Testis (tissue), 3 donors: ENCODE measurements around the gene TNS1. TPM values are rescaled to one million over a fixed set of nuclear protein-coding genes. Genes with fewer than 3 reads are reported as not detected.
"Not testable (repeated sequence)": the region's sequence is repeated elsewhere in the genome, so short reads cannot be mapped to it uniquely, and the experiment has no call there.

ENCODE experiments used
- DNase-seq: peaks from one replicate; pipeline ENCODE4 v3.0.0-alpha.2; 2019
- H3K27ac ChIP-seq, 2 donors: fragments of 200-600 bp; sonication (generic); one replicate each; pipeline ENCODE4 v1.5.1; 2019
- H3K27me3 ChIP-seq: fragments of 200-600 bp; sonication (generic); one replicate; pipeline ENCODE4 v1.5.1; 2019
- H3K36me3 ChIP-seq: fragments of 200-600 bp; sonication (generic); one replicate; pipeline ENCODE4 v1.5.1; 2017; ENCODE audit warnings: low read depth; ENCODE audit errors: missing control alignments
- H3K4me1 ChIP-seq: fragments of 200-600 bp; sonication (generic); one replicate; pipeline ENCODE4 v1.5.1; 2019
- H3K4me3 ChIP-seq, 2 donors: fragments of 200-600 bp; sonication (generic); one replicate each; pipeline ENCODE4 v1.5.1; 2017 to 2019
- H3K9me3 ChIP-seq: fragments of 200-600 bp; sonication (generic); one replicate; pipeline ENCODE4 v1.5.1; 2017
- CTCF ChIP-seq, 3 experiments: fragments of 450-650 bp in 2 of 3; fragments of 200-600 bp in 1 of 3; sonication (generic) in 1 of 3; IDR thresholded peaks; one replicate each; pipeline ENCODE4 v1.5.1; 2016 to 2019; ENCODE audit warnings: antibody characterized with exemption in 3 of 3, mild to moderate bottlenecking in 2 of 3, moderate library complexity in 1 of 3
- POLR2A ChIP-seq: fragments of 450-650 bp; IDR thresholded peaks from one replicate; pipeline ENCODE4 v1.6.1; 2017; ENCODE audit warnings: antibody characterized with exemption, mild to moderate bottlenecking, moderate library complexity
- WGBS, 2 donors: methylation state at CpG; one replicate each; pipeline ENCODE4 v1.1.5; 2018; 5-methylcytosine and 5-hydroxymethylcytosine counted together
- intact Hi-C: fragments of 100-400 bp; cut with DNase I; formaldehyde crosslinking; loops from one replicate; pipeline ENCODE4 v1.15.1; 2023; ENCODE audit warnings: low total_unique reads
- polyA plus RNA-seq: library from polyadenylated mRNA; stranded (reverse); fragments of 350-450 nt; fragmentation: Illumina TruSeq; extraction: RNeasy Lipid Tissue Mini Kit (QIAGEN cat#74804); gene quantifications from one replicate; pipeline ENCODE4 v1.2.3, GENCODE V29; 2014; ENCODE audit warnings: low read depth, low replicate concordance; ENCODE audit not compliant: insufficient read depth
- total RNA-seq, 2 donors: library from RNA; depleted of rRNA; stranded (reverse); fragments of >200 nt; gene quantifications; one replicate each; pipeline ENCODE4 v1.2.3, GENCODE V29; 2016

Gene TNS1
- total and polyA plus RNA-seq, 3 donors from 2014 or later: 75.9 to 256 (median 227) TPM

- Histone ChIP-seq H3K4me3 (no peak overlapping the region), H3K9me3 (no peaks in the 10 kb centered on the region), H3K4me1 (peaks cover 39% of the 10 kb centered on the region), H3K27ac (no peak overlapping the region), H3K36me3 (no peaks in the 10 kb centered on the region), H3K27me3 (no peaks in the 10 kb centered on the region)
- intact Hi-C loops: no loop called here
- DNase-seq: no peak
- TF ChIP-seq CTCF (IDR thresholded peaks at IDR 0.05) (no peak), POLR2A (no peak)
- WGBS, 2 donors: 70 to 79% methylated on average over 6 to 12 of the region's 12 CpGs
These were observed 18.8 kb upstream of the TNS1 start for GRCh38 chr2:218021536-218022071.

GRCh38 chr2:218020966-218021535 is 18.3 kb upstream of the TNS1 start:
- Histone ChIP-seq H3K36me3 (no peaks in the 10 kb centered on the region), H3K9me3 (no peaks in the 10 kb centered on the region), H3K4me3 (no peak overlapping the region), H3K4me1 (peaks cover 40% of the 10 kb centered on the region), H3K27me3 (no peaks in the 10 kb centered on the region), H3K27ac (no peak overlapping the region)
- DNase-seq: no peak
- WGBS, 2 donors: 89 to 90% methylated on average over 5 to 6 of the region's 6 CpGs
- intact Hi-C loops: no loop called here
- TF ChIP-seq POLR2A (no peak), CTCF (IDR thresholded peaks at IDR 0.05) (no peak)

GRCh38 chr2:218020281-218020680 is 17.5 kb upstream of the TNS1 start:
- Histone ChIP-seq H3K27me3 (no peaks in the 10 kb centered on the region), H3K4me3 (no peak overlapping the region), H3K4me1 (peaks cover 40% of the 10 kb centered on the region), H3K27ac (no peak overlapping the region), H3K9me3 (no peaks in the 10 kb centered on the region), H3K36me3 (no peaks in the 10 kb centered on the region)
- no peak for TF ChIP-seq CTCF (IDR thresholded peaks at IDR 0.05)
- TF ChIP-seq POLR2A: no peak
- no peak for DNase-seq
- intact Hi-C loops: no loop called here
- WGBS, 2 donors: 79 to 93% methylated on average over 4 to 5 of the region's 5 CpGs

- intact Hi-C loops: no loop called here
- no peak for DNase-seq
- no peak overlapping the region for H3K27ac ChIP-seq
- H3K4me1 ChIP-seq: peaks cover 40% of the 10 kb centered on the region
- TF ChIP-seq POLR2A: no peak
- TF ChIP-seq CTCF (IDR thresholded peaks at IDR 0.05): no peak
- no peaks in the 10 kb centered on the region for H3K9me3 ChIP-seq
- no peaks in the 10 kb centered on the region for H3K27me3 ChIP-seq
- no peaks in the 10 kb centered on the region for H3K36me3 ChIP-seq
- 93 to 95% methylated on average over 7 of the region's 7 CpGs for WGBS, 2 donors
- H3K4me3 ChIP-seq: no peak overlapping the region
These were observed 16.7 kb upstream of the TNS1 start for GRCh38 chr2:218019411-218020060.

GRCh38 chr2:218018842-218019125 is 16.0 kb upstream of the TNS1 start:
- 79 to 89% methylated on average over 4 of the region's 4 CpGs for WGBS, 2 donors
- Histone ChIP-seq H3K4me1 (peaks cover 35% of the 10 kb centered on the region), H3K27ac (peak overlapping the region in 1 of 2 donors; percentile 65)
- H3K9me3 ChIP-seq, H3K36me3 ChIP-seq, intact Hi-C loops, DNase-seq, H3K27me3 ChIP-seq, H3K4me3 ChIP-seq: not testable (repeated sequence)
